NCI-H1105 treated with DMSO at 0.1 percent for 48 hours (cell line): Measurements from ENCODE around the gene BPIFB6.

ENCODE experiments used
- DNase-seq: peaks from one replicate; lab custom pipeline; 2025; lab: John Stamatoyannopoulos, UW

Gene BPIFB6

GRCh38 chr20:33092361-33092760, 60.9 kb downstream of the BPIFB6 start:
- DNase-seq = no peak

GRCh38 chr20:33093074-33093473, 61.6 kb downstream of the BPIFB6 start:
- no peak for DNase-seq

- DNase-seq = no peak
These were observed 62.1 kb downstream of the BPIFB6 start for GRCh38 chr20:33093582-33093981.
